GM12872 (cell line): ENCODE data around the gene DOCK4.

ENCODE experiments used
- CTCF ChIP-seq: IDR thresholded peaks from 3 replicates; pipeline ENCODE4 v1.5.1; 2011; ENCODE audit warnings: low read depth, mild to moderate bottlenecking, low read length, moderate library complexity; ENCODE audit not compliant: insufficient read depth

DOCK4 gene

GRCh38 chr7:112067632-112068540, 138.3 kb downstream of the DOCK4 start:
- TF ChIP-seq CTCF = no peak

- TF ChIP-seq CTCF = no peak
These were observed 139.0 kb downstream of the DOCK4 start for GRCh38 chr7:112067200-112067599.

- no peak for TF ChIP-seq CTCF
These were observed 140.4 kb downstream of the DOCK4 start for GRCh38 chr7:112065758-112066157.

GRCh38 chr7:112064627-112065385, 141.4 kb downstream of the DOCK4 start:
- TF ChIP-seq CTCF = no peak

- no peak for TF ChIP-seq CTCF
These were observed 142.2 kb downstream of the DOCK4 start for GRCh38 chr7:112063974-112064373.

- no peak for TF ChIP-seq CTCF
These were observed 145.1 kb downstream of the DOCK4 start for GRCh38 chr7:112061051-112061450.

- no peak for TF ChIP-seq CTCF
These were observed 145.6 kb downstream of the DOCK4 start for GRCh38 chr7:112060625-112061024.
